Breast epithelium (tissue), 4 donors: Measurements from ENCODE around the gene DCST1. TPM values are rescaled to one million over a fixed set of nuclear protein-coding genes. Genes with fewer than 3 reads are reported as not detected.
A peak's percentile ranks its signal among the peaks of the same experiment; 100 is the strongest.

Source experiments
- DNase-seq, 2 donors: peaks; one replicate each; pipeline ENCODE4 v3.0.0-alpha.2; 2019; ENCODE audit warnings: low spot score in 2 of 2
- H3K27ac ChIP-seq, 2 donors: fragments of 200-600 bp; sonication (generic) in 1 of 2; one replicate each; pipeline ENCODE4 v1.5.1; 2016 to 2019; ENCODE audit warnings: mild to moderate bottlenecking in 1 of 2
- H3K27me3 ChIP-seq, 2 donors: fragments of 200-600 bp; sonication (generic) in 1 of 2; one replicate each; pipeline versions ENCODE4 v1.5.1 to v1.6.0; 2017 to 2019; ENCODE audit warnings: control low read depth in 1 of 2, mild to moderate bottlenecking in 1 of 2
- H3K36me3 ChIP-seq: fragments of 200-600 bp; one replicate; pipeline ENCODE4 v1.5.1; 2019
- H3K4me1 ChIP-seq, 2 donors: fragments of 200-600 bp; sonication (generic); one replicate each; pipeline ENCODE4 v1.5.1; 2016 to 2019; ENCODE audit warnings: control low read depth in 1 of 2
- H3K4me3 ChIP-seq, 3 donors: fragments of 200-600 bp; sonication (generic); 1 replicate in 2 of 3; 2 replicates in 1 of 3; pipeline ENCODE4 v1.5.1; 2016 to 2019; ENCODE audit warnings: mild to moderate bottlenecking in 3 of 3, moderate library complexity in 2 of 3
- H3K9me3 ChIP-seq, 2 donors: fragments of 200-600 bp; sonication (generic) in 1 of 2; one replicate each; pipeline ENCODE4 v1.5.1; 2016 to 2019; ENCODE audit warnings: control low read depth in 1 of 2
- CTCF ChIP-seq, 3 donors: fragments of 450-650 bp; IDR thresholded peaks; one replicate each; pipeline ENCODE4 v1.5.1; 2016 to 2017; ENCODE audit warnings: antibody characterized with exemption in 3 of 3, mild to moderate bottlenecking in 3 of 3, moderate library complexity in 3 of 3
- POLR2A ChIP-seq: fragments of 450-650 bp; IDR thresholded peaks from one replicate; pipeline ENCODE4 v1.6.1; 2016; ENCODE audit warnings: antibody characterized with exemption, mild to moderate bottlenecking, moderate library complexity
- POLR2AphosphoS5 ChIP-seq, 3 donors: sonication (generic); formaldehyde crosslinking; IDR thresholded peaks; one replicate each; pipeline ENCODE4 v1.6.1; 2017; ENCODE audit warnings: antibody characterized with exemption in 3 of 3
- intact Hi-C: fragments of 100-400 bp; cut with DNase I; formaldehyde crosslinking; loops from one replicate; pipeline ENCODE4 v1.15.1; 2023; ENCODE audit warnings: low total_unique reads
- total RNA-seq, 3 donors: library from RNA; depleted of rRNA; stranded (reverse); fragments of >200 nt; gene quantifications; one replicate each; pipeline ENCODE4 v1.1.0, GENCODE V29; 2016

The DCST1 gene
- total RNA-seq, 3 donors from 2014 or later = 0.16 to 0.66 (median 0.44) TPM

- Histone ChIP-seq H3K9me3 (no peaks in the 10 kb centered on the region), H3K36me3 (no peaks in the 10 kb centered on the region), H3K27me3 (no peaks in the 10 kb centered on the region), H3K27ac (peak overlapping the region; percentile 60 to 79), H3K4me3 (no peak overlapping the region), H3K4me1 (peaks cover 0 to 10% of the 10 kb centered on the region in 2 donors)
- intact Hi-C loops = loop anchor here (2.0 to 5.0 kb wide), 2 partner anchors 52 to 73 kb away; no protein-coding TSS in a partner anchor
- no peak for DNase-seq
- TF ChIP-seq CTCF (IDR thresholded peaks at IDR 0.05) (no peak), POLR2AphosphoS5 (IDR thresholded peaks at IDR 0.05) (no peak)
These were observed 61.0 kb downstream of the DCST1 start for GRCh38 chr1:155094622-155094948.

GRCh38 chr1:155099331-155099730, 65.7 kb downstream of the DCST1 start:
- no peaks in the 10 kb centered on the region for H3K36me3 ChIP-seq
- intact Hi-C loops = no loop called here
- no peak overlapping the region for H3K4me3 ChIP-seq
- TF ChIP-seq POLR2A (no peak), POLR2AphosphoS5 (IDR thresholded peaks at IDR 0.05) (no peak), CTCF (IDR thresholded peaks at IDR 0.05) (no peak)
- no peaks in the 10 kb centered on the region for H3K27me3 ChIP-seq
- no peak overlapping the region for H3K27ac ChIP-seq
- no peaks in the 10 kb centered on the region for H3K9me3 ChIP-seq
- H3K4me1 ChIP-seq = peaks cover 0 to 4% of the 10 kb centered on the region in 2 donors
- DNase-seq = no peak

Other genes starting within 250 kb of the DCST1 start
- gene KCNN3, start 163.5 kb upstream of the DCST1 start, total RNA-seq = 1 to 10 TPM in 2 of 3 donors, under 1 TPM in 1; 0.96 to 1.6 (median 1.0) TPM
- 10 to 100 TPM; 15.0 to 16.7 (median 16.4) TPM for gene PMVK, start 97.1 kb upstream of the DCST1 start, total RNA-seq
- gene PBXIP1, start 77.7 kb upstream of the DCST1 start, total RNA-seq = 100 to 1,000 TPM in 2 of 3 donors, 10 to 100 TPM in 1; 79.3 to 156 (median 105) TPM
- gene PYGO2, start 72.0 kb upstream of the DCST1 start, total RNA-seq = 10 to 100 TPM; 14.6 to 26.2 (median 20.3) TPM
- 100 to 1,000 TPM in 2 of 3 donors, 10 to 100 TPM in 1; 94.4 to 177 (median 134) TPM for gene SHC1, start 63.1 kb upstream of the DCST1 start, total RNA-seq
- gene CKS1B, start 59.1 kb upstream of the DCST1 start, total RNA-seq = 100 to 1,000 TPM in 1 of 3 donors, 10 to 100 TPM in 2; 44.6 to 104 (median 47.3) TPM
- gene FLAD1, start 50.5 kb upstream of the DCST1 start, total RNA-seq = 10 to 100 TPM; 27.0 to 42.7 (median 39.3) TPM
- gene LENEP, start 40.2 kb upstream of the DCST1 start, total RNA-seq = not detected
- 10 to 100 TPM; 45.6 to 82.5 (median 53.4) TPM for gene ZBTB7B, start 31.0 kb upstream of the DCST1 start, total RNA-seq
- 1 to 10 TPM in 2 of 3 donors, under 1 TPM in 1; 0.48 to 4.4 (median 3.3) TPM for gene DCST2, start within 50 bp of the DCST1 start, total RNA-seq
- gene ADAM15, start 17.5 kb downstream of the DCST1 start, total RNA-seq = 100 to 1,000 TPM in 2 of 3 donors, 10 to 100 TPM in 1; 97.8 to 155 (median 109) TPM
- gene EFNA4, start 29.9 kb downstream of the DCST1 start, total RNA-seq = 10 to 100 TPM in 2 of 3 donors, 1 to 10 TPM in 1; 4.8 to 26.6 (median 23.9) TPM
- gene EFNA3, start 45.0 kb downstream of the DCST1 start, total RNA-seq = 1 to 10 TPM; 1.6 to 7.2 (median 6.6) TPM
- 100 to 1,000 TPM in 2 of 3 donors, 10 to 100 TPM in 1; 18.7 to 163 (median 120) TPM for gene EFNA1, start 94.1 kb downstream of the DCST1 start, total RNA-seq
- gene SLC50A1, start 102.0 kb downstream of the DCST1 start, total RNA-seq = 10 to 100 TPM; 25.0 to 32.4 (median 28.5) TPM
- 10 to 100 TPM; 53.7 to 69.4 (median 68.2) TPM for gene DPM3, start 106.7 kb downstream of the DCST1 start, total RNA-seq
- 100 to 1,000 TPM; 104 to 147 (median 131) TPM for gene KRTCAP2, start 139.5 kb downstream of the DCST1 start, total RNA-seq
- gene TRIM46, start 140.0 kb downstream of the DCST1 start, total RNA-seq = 1 to 10 TPM in 1 of 3 donors, under 1 TPM in 1, not detected in 1; 0.98 to 1.5 TPM
- gene THBS3, start 174.1 kb downstream of the DCST1 start, total RNA-seq = 10 to 100 TPM; 17.3 to 27.5 (median 25.9) TPM
- 10 to 100 TPM; 41.1 to 50.8 (median 44.8) TPM for gene MTX1, start 174.9 kb downstream of the DCST1 start, total RNA-seq
- gene ENTREP3, start 221.7 kb downstream of the DCST1 start, total RNA-seq = 10 to 100 TPM in 2 of 3 donors, 1 to 10 TPM in 1; 8.2 to 12.1 (median 10.2) TPM
- gene SCAMP3, start 228.5 kb downstream of the DCST1 start, total RNA-seq = 10 to 100 TPM; 64.9 to 72.0 (median 68.3) TPM
- gene CLK2, start 239.7 kb downstream of the DCST1 start, total RNA-seq = 10 to 100 TPM; 29.1 to 53.4 (median 48.7) TPM
- gene HCN3, start 243.6 kb downstream of the DCST1 start, total RNA-seq = 1 to 10 TPM; 1.3 to 2.3 (median 2.3) TPM